Endothelial cell of umbilical vein (primary cell): ENCODE results near the gene ALDOC.

ENCODE experiments used
- CTCF ChIP-seq, 2 donors: IDR thresholded peaks; 1 replicate in 1 of 2; 2 replicates in 1 of 2; pipeline ENCODE4 v1.5.1; 2011; ENCODE audit warnings: low read length in 2 of 2, mild to moderate bottlenecking in 2 of 2, moderate library complexity in 2 of 2, control low read depth in 1 of 2, inconsistent platforms in 1 of 2, low read depth in 1 of 2; ENCODE audit not compliant: insufficient read depth in 1 of 2; ENCODE audit errors: extremely low read depth in 1 of 2
- EZH2 ChIP-seq: IDR thresholded peaks from 2 replicates; pipeline ENCODE4 v1.6.1; 2012; ENCODE audit warnings: borderline replicate concordance, low read depth, mild to moderate bottlenecking, moderate library complexity, low read length, inconsistent platforms; ENCODE audit not compliant: severe bottlenecking
- MYC ChIP-seq: IDR thresholded peaks from one replicate; pipeline ENCODE4 v1.6.1; 2011; ENCODE audit warnings: mild to moderate bottlenecking, low read depth, low read length
- POLR2A ChIP-seq: IDR thresholded peaks from 2 replicates; pipeline ENCODE4 v1.6.1; 2012; ENCODE audit warnings: low read depth, mild to moderate bottlenecking, control low read depth, low read length

GRCh38 chr17:28615260-28615940, 38.7 kb upstream of the ALDOC start:
- TF ChIP-seq EZH2 (no peak), CTCF (IDR thresholded peaks at IDR 0.05; ENCODE audit: extremely low read depth in 1 of 2, insufficient read depth in 1 of 2, low read depth in 1 of 2, low read length in 2 of 2) (no peak), POLR2A (no peak), MYC (no peak)
